Endothelial cell of umbilical vein (primary cell): ENCODE measurements around the gene INHA. TPM values are rescaled to one million over a fixed set of nuclear protein-coding genes. Genes with fewer than 3 reads are reported as not detected.

ENCODE experiments used
- BruUV-seq: library from RNA; stranded (reverse); fragments of 400-500 nt; replicated peaks from 2 replicates; lab custom pipeline; 2021; lab: Mats Ljungman, UMichigan
- CTCF ChIA-PET: fragments of 300-600, 350-600 bp; sonication (Branson Sonifier 250); formaldehyde crosslinking; loops from one replicate; lab custom pipeline; 2021; ENCODE audit warnings: antibody characterized with exemption, inconsistent platforms; lab: Charles Lee
- POLR2A ChIA-PET: fragments of 300-600, 350-600 bp; sonication (Branson Sonifier 250); formaldehyde crosslinking; loops from one replicate; lab custom pipeline; 2021; ENCODE audit warnings: antibody characterized with exemption, inconsistent platforms; lab: Charles Lee
- DNase-seq: peaks from one replicate; pipeline ENCODE4 v3.0.0-alpha.2; 2011; ENCODE audit warnings: low read depth, low spot score
- FAIRE-seq: peaks from 2 replicates; lab custom pipeline; 2011; peaks lifted over from hg19 to GRCh38; lab: Jason Lieb, UNC
- H2AFZ ChIP-seq: 2 replicates; pipeline ENCODE4 v1.6.0; 2012; ENCODE audit warnings: low read depth, low read length, control low read depth, inconsistent platforms
- H3K27ac ChIP-seq: 2 replicates; pipeline ENCODE4 v1.5.1; 2011; ENCODE audit warnings: low read depth, mild to moderate bottlenecking, control low read depth, low read length, moderate library complexity; ENCODE audit not compliant: insufficient read depth
- H3K27me3 ChIP-seq, 2 experiments: 2 replicates each; pipeline versions ENCODE4 v1.6.0 to v1.6.1; 2011; ENCODE audit warnings: low read length in 2 of 2, mixed read lengths in 1 of 2; ENCODE audit not compliant: control insufficient read depth in 2 of 2, insufficient read depth in 2 of 2
- H3K36me3 ChIP-seq, 2 experiments: 2 replicates in 1 of 2; 3 replicates in 1 of 2; pipeline ENCODE4 v1.5.1; 2011; ENCODE audit warnings: low read length in 2 of 2, mild to moderate bottlenecking in 1 of 2, moderate library complexity in 1 of 2; ENCODE audit not compliant: control insufficient read depth in 2 of 2, insufficient read depth in 2 of 2; ENCODE audit errors: extremely low read depth in 1 of 2
- H3K4me1 ChIP-seq: 3 replicates; pipeline ENCODE4 v1.5.1; 2011; ENCODE audit warnings: mild to moderate bottlenecking, low read length; ENCODE audit not compliant: control insufficient read depth, insufficient read depth; ENCODE audit errors: extremely low read depth
- H3K4me2 ChIP-seq: 2 replicates; pipeline ENCODE4 v1.6.1; 2011; ENCODE audit warnings: low read length, control low read depth, mixed read lengths; ENCODE audit not compliant: insufficient read depth
- H3K4me3 ChIP-seq, 3 experiments: fragments of 200-600 bp in 1 of 3; sonication (generic), shearing (Covaris generic) in 1 of 3; replicated peaks in 1 of 3; 2 replicates each; pipeline ENCODE4 v1.5.1; 2011 to 2016; ENCODE audit warnings: control low read depth in 3 of 3, low read length in 3 of 3, mild to moderate bottlenecking in 2 of 3, inconsistent platforms in 1 of 3, low read depth in 1 of 3, moderate library complexity in 1 of 3; ENCODE audit not compliant: insufficient read depth in 1 of 3
- H3K79me2 ChIP-seq: 2 replicates; pipeline ENCODE4 v1.6.0; 2012; ENCODE audit warnings: low read length, inconsistent platforms; ENCODE audit not compliant: control insufficient read depth, insufficient read depth
- H3K9ac ChIP-seq: replicated peaks from 2 replicates; pipeline ENCODE3; 2011; ENCODE audit warnings: low read length, control low read depth; ENCODE audit not compliant: insufficient read depth; ENCODE audit errors: extremely low read depth
- H3K9me1 ChIP-seq: replicated peaks from 3 replicates; pipeline ENCODE4 v1.6.0; 2011; ENCODE audit warnings: mild to moderate bottlenecking, low read length; ENCODE audit not compliant: control insufficient read depth, insufficient read depth; ENCODE audit errors: extremely low read depth
- H3K9me3 ChIP-seq: replicated peaks from 2 replicates; pipeline ENCODE4 v1.5.1; 2012; ENCODE audit warnings: low read length, inconsistent platforms; ENCODE audit not compliant: control insufficient read depth, insufficient read depth
- H4K20me1 ChIP-seq: replicated peaks from 2 replicates; pipeline ENCODE3; 2011; ENCODE audit warnings: mild to moderate bottlenecking, low read length; ENCODE audit not compliant: control insufficient read depth, insufficient read depth; ENCODE audit errors: extremely low read depth
- EZH2 ChIP-seq: IDR thresholded peaks from 2 replicates; pipeline ENCODE4 v1.6.1; 2012; ENCODE audit warnings: borderline replicate concordance, low read depth, mild to moderate bottlenecking, moderate library complexity, low read length, inconsistent platforms; ENCODE audit not compliant: severe bottlenecking
- FOS ChIP-seq: IDR thresholded peaks from 2 replicates; pipeline ENCODE4 v1.6.1; 2011; ENCODE audit warnings: mild to moderate bottlenecking, low read length, moderate library complexity, borderline replicate concordance; ENCODE audit not compliant: insufficient read depth
- GATA2 ChIP-seq: IDR thresholded peaks from 2 replicates; pipeline ENCODE4 v1.7.0; 2011; ENCODE audit warnings: low read depth, mild to moderate bottlenecking, moderate library complexity, mixed read lengths, low read length; ENCODE audit not compliant: insufficient read length, insufficient read depth
- JUN ChIP-seq: IDR thresholded peaks from 2 replicates; pipeline ENCODE4 v1.6.1; 2011; ENCODE audit warnings: borderline replicate concordance, low read depth; ENCODE audit not compliant: insufficient read length, insufficient read depth
- MYC ChIP-seq: IDR thresholded peaks from one replicate; pipeline ENCODE4 v1.6.1; 2011; ENCODE audit warnings: mild to moderate bottlenecking, low read depth, low read length
- POLR2A ChIP-seq: IDR thresholded peaks from 2 replicates; pipeline ENCODE4 v1.6.1; 2012; ENCODE audit warnings: low read depth, mild to moderate bottlenecking, control low read depth, low read length
- POLR2AphosphoS5 ChIP-seq: IDR thresholded peaks from 2 replicates; pipeline ENCODE4 v1.6.1; 2012; ENCODE audit warnings: low read depth, mild to moderate bottlenecking, control low read depth, low read length, moderate library complexity; ENCODE audit not compliant: insufficient read depth
- dilution Hi-C: fragments of 300-500 bp; cut with MboI; formaldehyde crosslinking; loops from one replicate; pipeline ENCODE4 v1.15.0; 2019; ENCODE audit warnings: low sequenced_read_pairs; ENCODE audit not compliant: extremely low pct_ligation_motif_present
- intact Hi-C: fragments of 100-400 bp; cut with micrococcal nuclease; formaldehyde crosslinking; loops from one replicate; pipeline ENCODE4 v1.10.0; 2022
- polyA plus RNA-seq, 4 experiments: library from polyadenylated mRNA; depleted of rRNA in 3 of 4; stranded (reverse) in 3 of 4; unstranded in 1 of 4; fragments of >200 nt; gene quantifications; 2 replicates each; pipeline versions ENCODE4 v1.2.1 to v1.2.3, GENCODE V29; 2011 to 2012; ENCODE audit warnings: missing spikeins in 1 of 4
- total RNA-seq: library from RNA; stranded (reverse); gene quantifications from 2 replicates; pipeline ENCODE4 v1.2.3, GENCODE V29; 2021
- TF ChIP-seq, protein P1 (sequence below), 2 donors: IDR thresholded peaks; 1 replicate in 1 of 2; 2 replicates in 1 of 2; pipeline ENCODE4 v1.5.1; 2011; ENCODE audit warnings: low read length in 2 of 2, mild to moderate bottlenecking in 2 of 2, moderate library complexity in 2 of 2, control low read depth in 1 of 2, inconsistent platforms in 1 of 2, low read depth in 1 of 2; ENCODE audit not compliant: insufficient read depth in 1 of 2; ENCODE audit errors: extremely low read depth in 1 of 2
- TF ChIP-seq, protein P2 (sequence below): IDR thresholded peaks from 2 replicates; pipeline ENCODE4 v1.6.1; 2011; ENCODE audit not compliant: insufficient read depth, insufficient read length

The INHA gene
- total and polyA plus RNA-seq, 2 donors (not counting 3 experiments of a cell fraction or from before 2014, with no cell fraction given): 0.06 TPM; not detected in 1

DNA sequence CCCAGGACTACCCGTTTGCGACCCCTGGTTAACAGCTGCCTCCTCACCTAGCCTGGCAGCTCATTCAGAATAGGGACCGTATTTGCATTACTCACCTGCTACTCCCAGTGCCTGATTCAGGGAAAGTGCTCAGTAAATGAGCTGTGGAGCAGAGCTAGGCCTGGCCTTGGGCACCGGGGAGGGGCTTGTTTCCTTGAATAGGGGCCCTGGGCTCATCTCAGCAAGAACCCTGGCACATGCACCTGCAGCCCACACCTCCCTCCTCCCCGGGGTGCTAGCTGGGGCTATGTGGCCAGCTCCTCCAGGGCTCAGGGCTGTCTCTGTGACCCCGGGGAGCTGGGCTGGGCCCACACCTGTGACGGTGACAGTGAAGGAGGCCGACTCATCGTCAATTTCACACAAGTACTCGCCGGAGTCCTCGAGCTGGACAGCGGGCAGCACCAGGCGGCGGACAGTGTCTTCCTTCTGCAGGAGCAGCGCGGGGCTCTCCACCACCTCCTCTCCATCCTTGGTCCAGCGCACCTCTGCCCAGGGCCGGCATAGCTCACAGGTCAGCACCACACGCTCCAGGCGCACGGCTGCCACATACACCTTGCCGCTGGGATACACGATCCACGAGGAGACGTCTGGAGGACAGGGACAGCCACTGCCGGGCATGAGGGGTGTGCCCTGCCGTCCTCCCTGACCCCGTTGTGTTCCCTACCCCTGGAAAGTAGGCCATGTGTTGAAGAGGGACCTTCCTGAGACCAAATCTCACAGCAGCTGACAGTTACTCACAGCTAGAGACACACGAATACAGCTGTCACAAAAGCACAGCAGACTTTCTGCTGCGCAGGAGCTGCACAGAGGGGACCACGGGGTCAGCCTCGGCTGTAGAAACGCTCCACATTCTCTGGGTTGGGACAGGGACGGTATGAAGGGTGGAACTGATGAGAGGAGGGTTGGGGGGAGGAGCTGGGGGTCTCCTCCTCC, 9.8 kb upstream of the INHA start:
- no peaks in the 10 kb centered on the region for H3K9me1 ChIP-seq
- no peaks in the 10 kb centered on the region for H3K36me3 ChIP-seq
- TF ChIP-seq, protein P1, sequence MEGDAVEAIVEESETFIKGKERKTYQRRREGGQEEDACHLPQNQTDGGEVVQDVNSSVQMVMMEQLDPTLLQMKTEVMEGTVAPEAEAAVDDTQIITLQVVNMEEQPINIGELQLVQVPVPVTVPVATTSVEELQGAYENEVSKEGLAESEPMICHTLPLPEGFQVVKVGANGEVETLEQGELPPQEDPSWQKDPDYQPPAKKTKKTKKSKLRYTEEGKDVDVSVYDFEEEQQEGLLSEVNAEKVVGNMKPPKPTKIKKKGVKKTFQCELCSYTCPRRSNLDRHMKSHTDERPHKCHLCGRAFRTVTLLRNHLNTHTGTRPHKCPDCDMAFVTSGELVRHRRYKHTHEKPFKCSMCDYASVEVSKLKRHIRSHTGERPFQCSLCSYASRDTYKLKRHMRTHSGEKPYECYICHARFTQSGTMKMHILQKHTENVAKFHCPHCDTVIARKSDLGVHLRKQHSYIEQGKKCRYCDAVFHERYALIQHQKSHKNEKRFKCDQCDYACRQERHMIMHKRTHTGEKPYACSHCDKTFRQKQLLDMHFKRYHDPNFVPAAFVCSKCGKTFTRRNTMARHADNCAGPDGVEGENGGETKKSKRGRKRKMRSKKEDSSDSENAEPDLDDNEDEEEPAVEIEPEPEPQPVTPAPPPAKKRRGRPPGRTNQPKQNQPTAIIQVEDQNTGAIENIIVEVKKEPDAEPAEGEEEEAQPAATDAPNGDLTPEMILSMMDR (IDR thresholded peaks at IDR 0.05; ENCODE audit: extremely low read depth in 1 of 2, insufficient read depth in 1 of 2, low read depth in 1 of 2, low read length in 2 of 2): no peak
- TF ChIP-seq, protein P2, sequence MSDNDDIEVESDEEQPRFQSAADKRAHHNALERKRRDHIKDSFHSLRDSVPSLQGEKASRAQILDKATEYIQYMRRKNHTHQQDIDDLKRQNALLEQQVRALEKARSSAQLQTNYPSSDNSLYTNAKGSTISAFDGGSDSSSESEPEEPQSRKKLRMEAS: no peak
- no peak for TF ChIP-seq POLR2A
- no peak for TF ChIP-seq EZH2
- TF ChIP-seq FOS: no peak
- no peak for TF ChIP-seq JUN
- no peak for TF ChIP-seq POLR2AphosphoS5
- TF ChIP-seq GATA2: no peak
- no peak for TF ChIP-seq MYC
- H3K79me2 ChIP-seq: no peaks in the 10 kb centered on the region
- dilution Hi-C loops: no loop called here
- POLR2A ChIA-PET: no interaction called here
- no peaks in the 10 kb centered on the region for H3K4me1 ChIP-seq
- DNase-seq (no peak), FAIRE-seq (no peak)
- intact Hi-C loops: no loop called here
- no peak overlapping the region for H3K4me3 ChIP-seq
- BruUV-seq: no TSS peak
- H2AFZ ChIP-seq: no peak overlapping the region
- H3K27ac ChIP-seq: no peak overlapping the region
- no peak overlapping the region for H3K9ac ChIP-seq
- peaks cover 0 to 3% of the 10 kb centered on the region in 2 experiments for H3K27me3 ChIP-seq
- H4K20me1 ChIP-seq: no peaks in the 10 kb centered on the region
- CTCF ChIA-PET: interaction anchor here (0.7 to 2.1 kb wide), 9 partner anchors 10 to 80 kb away, joined by 3 to 5 read pairs (median 4); no protein-coding TSS in a partner anchor
- H3K4me2 ChIP-seq: no peak overlapping the region
- no peaks in the 10 kb centered on the region for H3K9me3 ChIP-seq
